Colonic mucosa (tissue), 4 donors: ENCODE data around the gene EPS8L2. TPM values are rescaled to one million over a fixed set of nuclear protein-coding genes. Genes with fewer than 3 reads are reported as not detected.

ENCODE experiments used
- DNase-seq: peaks from one replicate; pipeline ENCODE4 v3.0.0-alpha.2; 2020
- H3K27ac ChIP-seq: fragments of 200-600 bp; one replicate; pipeline ENCODE4 v1.8.0; 2021
- H3K27me3 ChIP-seq: fragments of 200-600 bp; one replicate; pipeline ENCODE4 v1.8.0; 2021
- H3K36me3 ChIP-seq: fragments of 200-600 bp; one replicate; pipeline ENCODE4 v1.8.0; 2021
- H3K4me1 ChIP-seq: fragments of 200-600 bp; one replicate; pipeline ENCODE4 v1.8.0; 2021; ENCODE audit warnings: mild to moderate bottlenecking
- H3K4me3 ChIP-seq: fragments of 200-600 bp; one replicate; pipeline ENCODE4 v1.8.0; 2021
- H3K9ac ChIP-seq, 2 donors: one replicate each; pipeline ENCODE4 v1.7.0; 2013; ENCODE audit warnings: control low read depth in 2 of 2, low read depth in 2 of 2, low read length in 2 of 2
- H3K9me3 ChIP-seq: fragments of 200-600 bp; one replicate; pipeline ENCODE4 v1.8.0; 2021
- CTCF ChIP-seq: fragments of 200-600 bp; IDR thresholded peaks from one replicate; pipeline ENCODE4 v1.8.0; 2022; ENCODE audit warnings: antibody characterized with exemption, mild to moderate bottlenecking
- intact Hi-C: fragments of 100-400 bp; cut with DNase I; formaldehyde crosslinking; loops from one replicate; pipeline ENCODE4 v1.14.1; 2022
- total RNA-seq, 2 donors: library from RNA; stranded (reverse); fragmentation: NEBNext Ultra II Directional in 1 of 2; extraction: Animal tissue kit (Norgen Biotek cat#: 25700) in 1 of 2; gene quantifications; one replicate each; pipeline ENCODE4 v1.2.1, GENCODE V29; 2021
- donor health status: healthy.
- donor health status: DM: no; HTN: no; CAD: no.
- donor health status: DM: no; HTN: no; CAD: no.

EPS8L2 gene
- total RNA-seq, 2 donors from 2014 or later = 192 to 254 TPM

GRCh38 chr11:772429-773390 is 66.7 kb downstream of the EPS8L2 start:
- peaks cover 3% of the 10 kb centered on the region for H3K36me3 ChIP-seq
- no peak overlapping the region for H3K9ac ChIP-seq
- peaks cover 16% of the 10 kb centered on the region for H3K4me1 ChIP-seq
- H3K27me3 ChIP-seq = no peaks in the 10 kb centered on the region
- intact Hi-C loops = no loop called here
- no peaks in the 10 kb centered on the region for H3K9me3 ChIP-seq
- no peak for TF ChIP-seq CTCF
- no peak for DNase-seq
- no peak overlapping the region for H3K27ac ChIP-seq
- no peak overlapping the region for H3K4me3 ChIP-seq

GRCh38 chr11:773425-773824 is 67.4 kb downstream of the EPS8L2 start:
- no peak for TF ChIP-seq CTCF
- H3K27me3 ChIP-seq = no peaks in the 10 kb centered on the region
- no peak overlapping the region for H3K27ac ChIP-seq
- H3K36me3 ChIP-seq = peaks cover 3% of the 10 kb centered on the region
- no peak for DNase-seq
- no peak overlapping the region for H3K4me3 ChIP-seq
- peaks cover 16% of the 10 kb centered on the region for H3K4me1 ChIP-seq
- H3K9me3 ChIP-seq = no peaks in the 10 kb centered on the region
- no peak overlapping the region for H3K9ac ChIP-seq
- intact Hi-C loops = no loop called here

GRCh38 chr11:773830-774229 is 67.8 kb downstream of the EPS8L2 start:
- no peak for TF ChIP-seq CTCF
- H3K27ac ChIP-seq = no peak overlapping the region
- no peaks in the 10 kb centered on the region for H3K9me3 ChIP-seq
- no peak for DNase-seq
- peaks cover 16% of the 10 kb centered on the region for H3K4me1 ChIP-seq
- peaks cover 3% of the 10 kb centered on the region for H3K36me3 ChIP-seq
- intact Hi-C loops = no loop called here
- H3K27me3 ChIP-seq = no peaks in the 10 kb centered on the region
- H3K9ac ChIP-seq = no peak overlapping the region
- no peak overlapping the region for H3K4me3 ChIP-seq

GRCh38 chr11:774873-775592 is 69.0 kb downstream of the EPS8L2 start:
- intact Hi-C loops = no loop called here
- no peak overlapping the region for H3K4me3 ChIP-seq
- H3K9ac ChIP-seq = peak overlapping the region in 1 of 2 donors; percentile 38
- peaks cover 3% of the 10 kb centered on the region for H3K36me3 ChIP-seq
- H3K4me1 ChIP-seq = peaks cover 16% of the 10 kb centered on the region
- H3K27ac ChIP-seq = no peak overlapping the region
- no peak for TF ChIP-seq CTCF
- no peak for DNase-seq
- H3K9me3 ChIP-seq = no peaks in the 10 kb centered on the region
- no peaks in the 10 kb centered on the region for H3K27me3 ChIP-seq

DNA sequence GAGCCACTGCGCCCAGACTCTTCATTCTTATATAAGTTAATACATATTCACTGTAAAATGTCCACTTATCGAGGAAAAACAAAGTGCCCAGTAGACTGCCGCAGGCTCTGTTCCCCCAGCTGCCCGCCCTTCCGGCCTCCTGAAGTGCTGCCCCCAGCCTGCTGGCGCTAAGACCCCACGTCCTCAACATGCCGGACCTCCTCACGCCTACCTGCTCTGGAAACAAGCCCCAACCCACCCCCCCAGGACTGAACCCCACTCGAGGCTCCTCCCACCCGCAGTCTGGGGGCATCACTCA is 70.2 kb downstream of the EPS8L2 start:
- intact Hi-C loops = no loop called here
- H3K4me3 ChIP-seq = peak overlapping the region; percentile 72

More for the DNA sequence above, 70.2 kb downstream of the EPS8L2 start:
- H3K4me1 ChIP-seq = peaks cover 16% of the 10 kb centered on the region
- no peaks in the 10 kb centered on the region for H3K36me3 ChIP-seq
- no peaks in the 10 kb centered on the region for H3K27me3 ChIP-seq
- no peak overlapping the region for H3K27ac ChIP-seq
- no peak for TF ChIP-seq CTCF
- DNase-seq = no peak
- H3K9ac ChIP-seq = peak overlapping the region; percentile 85 to 93
- H3K9me3 ChIP-seq = no peaks in the 10 kb centered on the region
